GM12878 (cell line): ENCODE measurements around the gene TOP1. TPM values are rescaled to one million over a fixed set of nuclear protein-coding genes. Genes with fewer than 3 reads are reported as not detected.

Experiments used
- ATAC-seq: fragments of 200-7000 bp; cut with Tn5 transposase; 3 replicates; pipeline ENCODE4 v1.9.1; 2020; ENCODE audit warnings: mild to moderate bottlenecking, moderate library complexity
- BruUV-seq: library from RNA; stranded (reverse); fragments of 400-500 nt; replicated peaks from 2 replicates; lab custom pipeline; 2021; lab: Mats Ljungman, UMichigan
- CTCF ChIA-PET: fragments of 300-600 bp; sonication (Branson Sonifier 250); formaldehyde crosslinking; extraction: SDS; loops from one replicate; lab custom pipeline; 2021; ENCODE audit warnings: inconsistent platforms; lab: Yijun Ruan, JAX
- POLR2A ChIA-PET: fragments of 350-600 bp; formaldehyde crosslinking; extraction: SDS; loops from one replicate; lab custom pipeline; 2021; ENCODE audit warnings: inconsistent platforms; lab: Charles Lee
- RAD21 ChIA-PET: fragments of 300-600 bp; sonication (Branson Sonifier 250); formaldehyde crosslinking; loops from one replicate; lab custom pipeline; 2023; ENCODE audit warnings: antibody characterized with exemption; ENCODE audit not compliant: unreplicated experiment; lab: Charles Lee
- SMC1A ChIA-PET: fragments of 300-600 bp; sonication (Branson Sonifier 250); formaldehyde crosslinking; loops from one replicate; lab custom pipeline; 2023; ENCODE audit not compliant: unreplicated experiment, uncharacterized antibody; lab: Charles Lee
- DNase-seq: peaks from one replicate; pipeline ENCODE4 v3.0.0-alpha.2; 2011; ENCODE audit warnings: low read depth, low spot score
- FAIRE-seq: peaks from 3 replicates; lab custom pipeline; 2011; peaks lifted over from hg19 to GRCh38; lab: Jason Lieb, UNC
- H2AFZ ChIP-seq: 2 replicates; pipeline ENCODE4 v1.6.0; 2011; ENCODE audit warnings: low read depth, low read length, control low read depth; ENCODE audit not compliant: control insufficient read depth
- H3K27ac ChIP-seq: 2 replicates; pipeline ENCODE4 v1.5.1; 2011; ENCODE audit warnings: control low read depth; ENCODE audit not compliant: control insufficient read depth, insufficient read depth
- H3K27me3 ChIP-seq, 2 experiments: replicated peaks in 1 of 2; 2 replicates each; pipeline versions ENCODE4 v1.6.0 to v1.6.1; 2011; ENCODE audit warnings: low read length in 1 of 2; ENCODE audit not compliant: control insufficient read depth in 2 of 2, insufficient read depth in 2 of 2
- H3K36me3 ChIP-seq, 2 experiments: 2 replicates each; pipeline ENCODE4 v1.5.1; 2011; ENCODE audit warnings: low read length in 1 of 2; ENCODE audit not compliant: control insufficient read depth in 2 of 2, insufficient read depth in 2 of 2
- H3K4me1 ChIP-seq: 2 replicates; pipeline ENCODE4 v1.6.1; 2011; ENCODE audit warnings: mild to moderate bottlenecking, low read length, moderate library complexity, mixed read lengths; ENCODE audit not compliant: control insufficient read depth, insufficient read depth
- H3K4me2 ChIP-seq: 2 replicates; pipeline ENCODE4 v1.6.0; 2011; ENCODE audit warnings: control low read depth; ENCODE audit not compliant: control insufficient read depth, insufficient read depth
- H3K4me3 ChIP-seq: fragments of 200-600 bp; sonication (generic); 2 replicates; pipeline ENCODE4 v1.5.1; 2016
- H3K79me2 ChIP-seq: 2 replicates; pipeline ENCODE4 v1.6.0; 2011; ENCODE audit warnings: low read length; ENCODE audit not compliant: control insufficient read depth, insufficient read depth
- H3K9ac ChIP-seq: 2 replicates; pipeline ENCODE4 v1.8.0; 2011; ENCODE audit warnings: low read length, control low read depth, mixed read lengths; ENCODE audit not compliant: control insufficient read depth, insufficient read depth
- H3K9me3 ChIP-seq: replicated peaks from 3 replicates; pipeline ENCODE4 v1.5.1; 2011; ENCODE audit warnings: mild to moderate bottlenecking, low read length; ENCODE audit not compliant: control insufficient read depth, insufficient read depth
- H4K20me1 ChIP-seq: 2 replicates; pipeline ENCODE4 v1.6.0; 2011; ENCODE audit not compliant: control insufficient read depth, insufficient read depth
- CEBPB ChIP-seq, 2 experiments: fragments of 150-350 bp in 1 of 2; IDR thresholded peaks; 2 replicates each; pipeline ENCODE4 v1.6.1; 2012 to 2014; ENCODE audit warnings: low read depth in 2 of 2, low read length in 2 of 2, borderline replicate concordance in 1 of 2, inconsistent platforms in 1 of 2
- E4F1 ChIP-seq: fragments of 450-650 bp; IDR thresholded peaks from 2 replicates; pipeline ENCODE4 v1.6.1; 2018; ENCODE audit warnings: borderline replicate concordance, mild to moderate bottlenecking; ENCODE audit not compliant: partially characterized antibody
- FOXK2 ChIP-seq: fragments of 450-650 bp; IDR thresholded peaks from 2 replicates; pipeline ENCODE4 v1.6.1; 2017; ENCODE audit warnings: mild to moderate bottlenecking, moderate library complexity
- HDAC6 ChIP-seq: fragments of 200-600 bp; sonication (generic); IDR thresholded peaks from one replicate; pipeline ENCODE4 v1.8.0; 2017; ENCODE audit warnings: antibody characterized with exemption; ENCODE audit not compliant: unreplicated experiment
- IRF3 ChIP-seq: fragments of 450-650 bp; IDR thresholded peaks from 2 replicates; pipeline ENCODE4 v1.6.1; 2014; ENCODE audit warnings: mild to moderate bottlenecking
- IRF4 ChIP-seq: IDR thresholded peaks from 2 replicates; pipeline ENCODE4 v1.6.1; 2011; ENCODE audit warnings: low read depth, low read length
- KLF5 ChIP-seq: fragments of 450-650 bp; IDR thresholded peaks from 2 replicates; pipeline ENCODE4 v1.6.1; 2014; ENCODE audit warnings: mild to moderate bottlenecking; ENCODE audit not compliant: partially characterized antibody
- NKRF ChIP-seq: fragments of 450-650 bp; conservative IDR thresholded peaks from 2 replicates; pipeline ENCODE4 v1.6.1; 2017; ENCODE audit warnings: mild to moderate bottlenecking, moderate library complexity
- SREBF1 ChIP-seq: IDR thresholded peaks from 2 replicates; pipeline ENCODE4 v1.6.1; 2012; ENCODE audit warnings: mild to moderate bottlenecking, low read length
- ZNF384 ChIP-seq: IDR thresholded peaks from 2 replicates; pipeline ENCODE4 v1.6.1; 2012; ENCODE audit warnings: low read depth, mild to moderate bottlenecking, low read length, improper control_type of control experiment, borderline replicate concordance
- WGBS: methylation state at CpG from one replicate; pipeline ENCODE4 v1.1.6; 2016; ENCODE audit warnings: low lambda C conversion rate; ENCODE audit not compliant: insufficient replicate concordance, insufficient coverage; ENCODE audit errors: missing lambda C conversion rate; 5-methylcytosine and 5-hydroxymethylcytosine counted together
- in situ Hi-C: fragments of 300-500 bp; cut with MboI; formaldehyde crosslinking; loops from 9 replicates; pipeline ENCODE4 v1.14.3; 2018; ENCODE audit warnings: mixed read lengths
- intact Hi-C: fragments of 100-400 bp; cut with micrococcal nuclease; formaldehyde crosslinking; loops from one replicate; pipeline ENCODE4 v1.14.2; 2022; ENCODE audit not compliant: unreplicated experiment
- polyA plus RNA-seq, 11 experiments: library from polyadenylated mRNA; depleted of rRNA in 4 of 11; unstranded in 6 of 11; stranded (reverse) in 5 of 11; fragments of >200 nt; fragmentation: Nextera tagmentation in 4 of 11; fragmentation: Illumina TruSeq in 1 of 11; extraction: Ambion mirVana in 4 of 11; extraction: Trizol in 1 of 11; gene quantifications; 1 replicate in 1 of 11; 2 replicates in 10 of 11; pipeline versions ENCODE4 v1.2.1 to v1.2.3, GENCODE V29; 2011 to 2016; ENCODE audit warnings: inconsistent platforms in 2 of 11, missing spikeins in 2 of 11, low read depth in 1 of 11
- total RNA-seq, 4 experiments: library from RNA; depleted of rRNA in 3 of 4; stranded (reverse); fragments of >200 nt in 3 of 4; fragmentation: Illumina TruSeq in 1 of 4; extraction: Trizol in 1 of 4; gene quantifications; 2 replicates each; pipeline versions ENCODE4 v1.2.1 to v1.2.3, GENCODE V29; 2013 to 2021
- TF ChIP-seq, protein P1 (sequence below): fragments of 150-350 bp; IDR thresholded peaks from 2 replicates; pipeline ENCODE4 v1.6.1; 2016; ENCODE audit warnings: low read depth, low read length

Gene TOP1
- total and polyA plus RNA-seq, 10 of the 15 experiments (the other 5 are each of a cell fraction or from before 2014, with no cell fraction given), result 21.5 to 128 (median 47.3) TPM

DNA sequence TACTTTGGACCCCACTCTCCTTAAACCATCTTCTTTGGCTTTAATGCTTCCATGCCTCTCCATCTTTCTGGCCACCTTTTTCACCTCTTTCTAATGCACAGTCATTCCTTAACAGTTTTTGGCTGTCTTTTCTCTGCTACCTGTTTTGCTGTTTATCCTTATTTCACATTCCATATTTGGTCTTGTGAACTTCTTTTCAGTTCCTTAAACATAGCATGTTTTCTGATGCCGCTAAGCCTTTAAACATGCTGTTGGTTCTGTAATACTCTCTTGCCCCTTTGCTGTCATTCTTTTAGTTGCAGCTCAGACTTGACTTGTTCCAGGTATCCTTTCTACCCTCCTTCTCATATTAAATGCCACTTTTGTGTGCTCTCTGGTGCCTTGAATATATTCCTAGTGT, 35.8 kb downstream of the TOP1 start:
- Histone ChIP-seq H4K20me1 (no peaks in the 10 kb centered on the region), H3K4me2 (peak overlapping the region; percentile 62), H3K27ac (peak overlapping the region; percentile 62), H3K27me3 (no peaks in the 10 kb centered on the region), H3K36me3 (peaks cover 13 to 25% of the 10 kb centered on the region in 2 experiments), H3K9ac (0 out of 2 replicates have a peak overlapping the region, but pooled peaks have one; percentile 7), H3K9me3 (no peaks in the 10 kb centered on the region), H3K4me1 (peaks cover 20% of the 10 kb centered on the region), H3K79me2 (peaks cover 68% of the 10 kb centered on the region), H3K4me3 (no peak overlapping the region), H2AFZ (no peak overlapping the region)
- in situ Hi-C loops, result no loop called here
- ChIA-PET POLR2A (interaction anchor here (1.0 to 4.4 kb wide), 8 partner anchors 10 to 95 kb away, joined by 3 to 33 read pairs (median 4); no protein-coding TSS in a partner anchor), SMC1A (interaction anchor here (0.7 to 10.9 kb wide), 20 partner anchors 13 to 95 kb away, joined by 3 to 231 read pairs (median 5); no protein-coding TSS in a partner anchor), RAD21 (interaction anchor here (1.0 to 6.6 kb wide), 16 partner anchors 10 to 169 kb away, joined by 3 to 180 read pairs (median 4); no protein-coding TSS in a partner anchor), CTCF (interaction anchor here (0.7 to 10.9 kb wide), 18 partner anchors 8 to 101 kb away, joined by 3 to 281 read pairs (median 5); no protein-coding TSS in a partner anchor)
- intact Hi-C loops, result loop anchor here (1.0 kb wide), 2 partner anchors 73 to 78 kb away; no protein-coding TSS in a partner anchor
- peak; percentile 68 for DNase-seq
- peak; percentile 38 for FAIRE-seq
- ATAC-seq, result peak; percentile 93
- BruUV-seq, result no TSS peak
- WGBS, result 38% methylated on average over 1 of the region's 1 CpG
- TF ChIP-seq FOXK2 (peak; percentile 66), HDAC6 (no peak), IRF3 (no peak), NKRF (no peak), E4F1 (no peak), KLF5 (no peak), CEBPB (IDR thresholded peaks at IDR 0.05; ENCODE audit: borderline replicate concordance in 1 of 2, low read depth in 2 of 2, low read length in 2 of 2) (no peak), IRF4 (peak; percentile 76), ZNF384 (no peak), SREBF1 (no peak)
- TF ChIP-seq, protein P1, sequence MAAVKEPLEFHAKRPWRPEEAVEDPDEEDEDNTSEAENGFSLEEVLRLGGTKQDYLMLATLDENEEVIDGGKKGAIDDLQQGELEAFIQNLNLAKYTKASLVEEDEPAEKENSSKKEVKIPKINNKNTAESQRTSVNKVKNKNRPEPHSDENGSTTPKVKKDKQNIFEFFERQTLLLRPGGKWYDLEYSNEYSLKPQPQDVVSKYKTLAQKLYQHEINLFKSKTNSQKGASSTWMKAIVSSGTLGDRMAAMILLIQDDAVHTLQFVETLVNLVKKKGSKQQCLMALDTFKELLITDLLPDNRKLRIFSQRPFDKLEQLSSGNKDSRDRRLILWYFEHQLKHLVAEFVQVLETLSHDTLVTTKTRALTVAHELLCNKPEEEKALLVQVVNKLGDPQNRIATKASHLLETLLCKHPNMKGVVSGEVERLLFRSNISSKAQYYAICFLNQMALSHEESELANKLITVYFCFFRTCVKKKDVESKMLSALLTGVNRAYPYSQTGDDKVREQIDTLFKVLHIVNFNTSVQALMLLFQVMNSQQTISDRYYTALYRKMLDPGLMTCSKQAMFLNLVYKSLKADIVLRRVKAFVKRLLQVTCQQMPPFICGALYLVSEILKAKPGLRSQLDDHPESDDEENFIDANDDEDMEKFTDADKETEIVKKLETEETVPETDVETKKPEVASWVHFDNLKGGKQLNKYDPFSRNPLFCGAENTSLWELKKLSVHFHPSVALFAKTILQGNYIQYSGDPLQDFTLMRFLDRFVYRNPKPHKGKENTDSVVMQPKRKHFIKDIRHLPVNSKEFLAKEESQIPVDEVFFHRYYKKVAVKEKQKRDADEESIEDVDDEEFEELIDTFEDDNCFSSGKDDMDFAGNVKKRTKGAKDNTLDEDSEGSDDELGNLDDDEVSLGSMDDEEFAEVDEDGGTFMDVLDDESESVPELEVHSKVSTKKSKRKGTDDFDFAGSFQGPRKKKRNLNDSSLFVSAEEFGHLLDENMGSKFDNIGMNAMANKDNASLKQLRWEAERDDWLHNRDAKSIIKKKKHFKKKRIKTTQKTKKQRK, result no peak
